Measurements from ENCODE around the gene PADI1.

PADI1 gene

GRCh38 chr1:17197696-17198095 lies 7.2 kb upstream of the PADI1 start:
- no peak for DNase-seq (ENCODE audit: low read depth in 1 of 2, low spot score in 1 of 2)

GRCh38 chr1:17198476-17199258 lies 6.3 kb upstream of the PADI1 start:
- no peak for DNase-seq (ENCODE audit: low read depth in 1 of 2, low spot score in 1 of 2)

- no peak for DNase-seq (ENCODE audit: low read depth in 1 of 2, low spot score in 1 of 2)
Observed at GRCh38 chr1:17199267-17200044, 5.5 kb upstream of the PADI1 start.

- DNase-seq (ENCODE audit: low read depth in 1 of 2, low spot score in 1 of 2): no peak
Observed at GRCh38 chr1:17200246-17200645, 4.7 kb upstream of the PADI1 start.

- no peak for DNase-seq (ENCODE audit: low read depth in 1 of 2, low spot score in 1 of 2)
Observed at GRCh38 chr1:17200756-17201155, 4.2 kb upstream of the PADI1 start.

GRCh38 chr1:17201201-17202021 lies 3.5 kb upstream of the PADI1 start:
- DNase-seq (ENCODE audit: low read depth in 1 of 2, low spot score in 1 of 2): no peak

GRCh38 chr1:17205652-17206051 lies 724 bp downstream of the PADI1 start:
- DNase-seq (ENCODE audit: low read depth in 1 of 2, low spot score in 1 of 2): no peak

- no peak for DNase-seq (ENCODE audit: low read depth in 1 of 2, low spot score in 1 of 2)
Observed at GRCh38 chr1:17206196-17206595, 1.3 kb downstream of the PADI1 start.

GRCh38 chr1:17207046-17207445 lies 2.1 kb downstream of the PADI1 start:
- DNase-seq (ENCODE audit: low read depth in 1 of 2, low spot score in 1 of 2): no peak

- DNase-seq (ENCODE audit: low read depth in 1 of 2, low spot score in 1 of 2): no peak
Observed at GRCh38 chr1:17207540-17207939, 2.6 kb downstream of the PADI1 start.

- DNase-seq (ENCODE audit: low read depth in 1 of 2, low spot score in 1 of 2): no peak
Observed at GRCh38 chr1:17207966-17208418, 3.1 kb downstream of the PADI1 start.

- no peak for DNase-seq (ENCODE audit: low read depth in 1 of 2, low spot score in 1 of 2)
Observed at GRCh38 chr1:17208546-17208945, 3.6 kb downstream of the PADI1 start.

- no peak for DNase-seq (ENCODE audit: low read depth in 1 of 2, low spot score in 1 of 2)
Observed at GRCh38 chr1:17209430-17209829, 4.5 kb downstream of the PADI1 start.

- no peak for DNase-seq (ENCODE audit: low read depth in 1 of 2, low spot score in 1 of 2)
Observed at GRCh38 chr1:17210176-17210575, 5.2 kb downstream of the PADI1 start.

- DNase-seq (ENCODE audit: low read depth in 1 of 2, low spot score in 1 of 2): no peak
Observed at GRCh38 chr1:17211377-17211776, 6.4 kb downstream of the PADI1 start.

- no peak for DNase-seq (ENCODE audit: low read depth in 1 of 2, low spot score in 1 of 2)
Observed at GRCh38 chr1:17212009-17212408, 7.1 kb downstream of the PADI1 start.

GRCh38 chr1:17212487-17213121 lies 7.7 kb downstream of the PADI1 start:
- DNase-seq (ENCODE audit: low read depth in 1 of 2, low spot score in 1 of 2): peak; percentile 9 to 52

- DNase-seq (ENCODE audit: low read depth in 1 of 2, low spot score in 1 of 2): no peak
Observed at GRCh38 chr1:17213148-17213781, 8.3 kb downstream of the PADI1 start.

GRCh38 chr1:17213782-17214148 lies 8.8 kb downstream of the PADI1 start:
- no peak for DNase-seq (ENCODE audit: low read depth in 1 of 2, low spot score in 1 of 2)

GRCh38 chr1:17214876-17215544 lies 10.1 kb downstream of the PADI1 start:
- no peak for DNase-seq (ENCODE audit: low read depth in 1 of 2, low spot score in 1 of 2)

Measured in activated T-helper 1 cell treated with anti-CD3 and anti-CD28 coated beads, Interleukin-2, amount 50 U/mL, for 16 hours (primary cell).